Activated gamma-delta T cell (primary cell): ENCODE results near the gene TSHZ2.

ENCODE experiments used
- DNase-seq: peaks from one replicate; lab custom pipeline; 2025; lab: John Stamatoyannopoulos, UW

TSHZ2 gene

GRCh38 chr20:53162251-53162835 is 190.2 kb downstream of the TSHZ2 start:
- no peak for DNase-seq

GRCh38 chr20:53163486-53163885 is 191.3 kb downstream of the TSHZ2 start:
- DNase-seq, result no peak

DNA sequence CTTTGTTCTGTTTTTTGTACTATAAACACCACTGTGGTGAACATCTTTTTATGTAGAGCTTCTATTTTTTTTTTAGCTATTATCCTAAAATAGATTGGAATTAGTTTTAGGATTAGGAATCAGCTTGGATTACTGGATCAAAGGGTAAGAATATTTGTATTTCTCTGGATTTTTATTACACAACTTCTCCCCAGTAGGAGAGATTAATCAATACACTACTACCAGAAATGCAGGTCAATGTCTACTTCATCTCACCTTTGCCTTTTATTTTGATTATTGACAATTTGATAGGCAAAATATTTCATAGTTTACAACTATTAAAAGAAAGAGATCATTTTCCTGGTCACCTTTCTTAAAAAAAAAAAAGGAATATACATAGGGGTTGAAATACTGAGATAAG is 191.9 kb downstream of the TSHZ2 start:
- no peak for DNase-seq

GRCh38 chr20:53165452-53165851 is 193.3 kb downstream of the TSHZ2 start:
- no peak for DNase-seq

DNA sequence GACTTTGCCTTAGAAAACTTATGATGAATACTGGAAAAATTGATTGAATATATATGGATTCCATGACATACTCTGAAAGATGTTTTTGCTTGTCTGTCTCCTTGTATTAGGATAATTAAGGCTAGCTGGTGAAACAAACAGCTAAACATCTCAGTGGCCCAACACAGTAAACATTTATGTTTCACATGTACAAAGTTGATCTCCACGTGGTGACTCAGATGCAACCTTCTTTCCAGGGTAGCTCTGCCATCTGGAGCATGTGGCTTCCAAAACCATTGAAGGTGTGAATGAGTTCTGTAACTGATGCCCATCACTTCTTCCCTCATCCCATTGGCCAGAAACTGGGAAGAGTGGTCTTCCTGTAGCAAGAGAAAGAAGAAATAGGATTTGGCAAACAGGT is 196.3 kb downstream of the TSHZ2 start:
- DNase-seq, result no peak

- no peak for DNase-seq
Measured at GRCh38 chr20:53170196-53170595, 198.0 kb downstream of the TSHZ2 start.

DNA sequence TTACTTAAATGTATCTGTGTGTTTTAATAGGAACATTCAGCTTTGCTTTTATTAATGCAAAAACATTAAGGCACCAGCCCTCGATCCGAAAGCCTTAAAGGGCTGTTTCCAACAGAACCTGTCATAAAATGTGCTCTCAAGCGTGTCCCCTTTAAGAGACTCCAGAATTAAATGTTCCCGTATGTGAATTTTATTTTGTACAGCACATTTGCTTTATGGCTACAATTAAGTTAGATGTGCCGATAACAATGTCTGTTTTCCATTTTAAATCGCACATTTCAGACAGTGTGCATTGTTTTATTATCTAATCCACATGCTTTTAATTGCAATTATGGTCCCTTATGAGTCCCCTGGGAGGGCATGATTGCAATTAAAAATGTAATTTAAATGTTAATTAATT is 198.9 kb downstream of the TSHZ2 start:
- no peak for DNase-seq

- no peak for DNase-seq
Measured at GRCh38 chr20:53174454-53174853, 202.3 kb downstream of the TSHZ2 start.

DNA sequence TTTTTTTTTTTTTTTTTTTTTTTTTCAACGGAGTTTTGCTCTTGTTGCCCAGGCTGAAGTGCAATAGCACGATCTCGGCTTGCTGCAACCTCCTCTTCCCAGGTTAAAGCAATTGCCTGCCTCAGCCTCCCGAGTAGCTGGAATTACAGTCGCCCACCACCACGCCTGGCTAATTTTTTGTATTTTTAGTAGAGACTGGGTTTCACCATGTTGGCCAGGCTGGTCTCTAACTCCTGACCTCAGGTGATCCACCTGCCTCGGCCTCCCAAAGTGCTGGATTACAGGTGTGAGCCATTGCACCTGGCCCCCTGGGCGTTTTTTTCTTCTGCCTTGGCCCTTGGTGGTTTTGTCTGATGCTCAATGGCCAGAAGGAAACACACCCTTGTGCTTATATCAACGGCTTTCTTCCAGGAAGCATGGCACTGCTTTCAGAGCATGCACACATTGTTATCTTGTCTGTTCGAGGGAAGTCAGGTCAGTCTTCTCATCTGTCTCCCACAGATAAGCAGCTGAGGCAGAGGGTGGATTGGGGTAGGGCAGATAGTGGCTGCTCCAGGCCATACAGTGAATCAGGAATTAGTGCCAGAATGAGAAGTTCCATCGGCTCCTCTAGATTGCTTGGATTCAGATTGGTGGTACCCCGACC is 203.1 kb downstream of the TSHZ2 start:
- DNase-seq, result no peak

- no peak for DNase-seq
Measured at GRCh38 chr20:53176134-53176533, 204.0 kb downstream of the TSHZ2 start.

DNA sequence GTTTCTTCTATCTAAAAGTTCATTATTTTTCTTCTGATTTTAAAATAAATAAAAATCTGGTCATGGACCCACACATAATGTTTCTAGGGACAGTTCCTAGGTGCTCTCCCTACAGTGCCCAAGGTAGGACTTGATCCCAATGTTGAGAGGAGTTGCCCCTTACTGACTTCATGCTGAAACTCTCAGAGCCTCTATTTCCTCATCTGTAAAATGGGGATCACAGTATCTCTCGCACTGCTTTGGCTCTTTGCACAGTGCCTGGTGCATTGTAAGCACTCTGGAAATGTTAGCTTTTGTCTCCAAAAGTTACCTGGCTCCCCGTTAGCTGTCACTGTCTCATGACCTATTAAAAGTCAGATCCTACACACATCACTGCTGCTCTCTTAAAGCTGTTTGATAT is 205.5 kb downstream of the TSHZ2 start:
- DNase-seq, result no peak

DNA sequence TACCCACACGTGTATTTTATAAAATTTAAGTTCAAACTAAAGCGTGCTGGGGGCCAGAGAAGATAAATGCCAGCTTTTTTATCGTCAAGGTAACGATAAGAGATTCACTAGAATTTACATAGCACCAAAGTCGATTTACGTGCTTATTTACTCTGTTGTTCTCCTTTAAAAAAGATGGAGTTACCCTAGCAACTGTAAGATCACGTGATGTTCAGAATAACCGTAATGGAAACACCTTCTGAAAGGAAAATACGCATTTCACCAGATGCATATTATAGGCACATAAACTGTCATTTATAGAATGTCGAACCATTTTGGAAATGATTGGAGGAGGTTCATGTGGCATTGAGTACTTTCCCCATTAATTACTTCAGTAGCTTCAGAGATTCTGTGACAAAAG is 207.6 kb downstream of the TSHZ2 start:
- DNase-seq, result no peak

GRCh38 chr20:53180928-53181362 is 208.8 kb downstream of the TSHZ2 start:
- DNase-seq, result no peak

GRCh38 chr20:53181866-53182376 is 209.8 kb downstream of the TSHZ2 start:
- DNase-seq, result no peak

DNA sequence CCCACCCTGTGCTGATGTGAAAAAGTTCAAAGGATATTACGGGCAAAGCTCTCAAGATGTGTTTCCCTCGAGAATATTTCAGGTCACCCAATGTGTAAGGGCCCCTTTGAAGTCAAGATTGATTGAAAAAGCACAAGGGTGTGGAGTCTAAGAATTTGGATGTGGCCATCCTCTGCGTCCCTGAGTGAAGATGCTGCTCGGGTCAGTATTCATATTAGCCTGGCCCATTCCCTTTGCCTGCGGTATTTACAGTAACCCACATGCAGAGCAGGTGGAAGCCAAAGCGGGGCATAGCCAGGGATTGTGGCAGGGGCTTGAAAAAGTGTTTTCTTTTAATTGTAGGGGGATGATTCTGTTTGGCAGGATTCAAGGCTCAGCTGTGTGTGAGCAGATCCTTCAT is 211.0 kb downstream of the TSHZ2 start:
- DNase-seq, result no peak

GRCh38 chr20:53186635-53187034 is 214.5 kb downstream of the TSHZ2 start:
- DNase-seq, result no peak

GRCh38 chr20:53187392-53188068 is 215.4 kb downstream of the TSHZ2 start:
- no peak for DNase-seq

DNA sequence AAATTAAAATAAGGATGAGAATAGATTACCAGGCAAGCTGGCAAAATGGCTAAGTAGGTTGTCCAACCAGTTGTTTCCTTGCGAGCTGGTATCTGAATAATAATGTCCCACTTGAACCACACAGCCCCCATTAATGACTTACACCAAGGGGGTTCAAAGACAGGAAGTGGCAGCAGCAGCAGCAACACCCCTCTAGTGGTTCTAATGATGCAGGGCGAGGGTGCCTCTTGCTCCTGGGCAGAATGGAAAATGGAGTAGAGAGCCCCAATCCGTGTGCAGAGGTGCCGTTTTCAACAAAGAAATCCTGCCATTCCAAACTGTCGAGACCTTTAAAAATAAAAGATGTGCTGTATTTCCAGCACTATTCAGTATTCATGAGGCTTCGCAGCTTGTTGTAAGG is 218.1 kb downstream of the TSHZ2 start:
- no peak for DNase-seq

DNA sequence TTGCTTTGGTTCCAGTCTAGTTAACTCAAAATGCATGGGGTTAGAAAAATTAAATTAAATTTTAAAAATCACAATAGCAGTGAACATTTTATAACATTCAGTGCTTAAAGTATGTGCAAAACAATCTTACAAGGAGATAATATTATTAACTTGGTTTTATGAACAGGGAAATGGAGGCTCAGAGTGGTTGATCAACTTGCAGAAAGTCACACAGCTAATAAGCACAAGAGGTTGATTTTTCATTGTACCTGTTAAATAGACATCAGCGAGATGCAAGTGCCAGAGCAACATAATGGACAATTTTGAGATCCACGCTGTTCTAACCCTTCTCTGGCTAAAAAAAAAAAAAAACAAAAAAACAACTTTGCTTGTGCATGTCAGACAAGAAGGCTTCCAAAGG is 219.8 kb downstream of the TSHZ2 start:
- no peak for DNase-seq

GRCh38 chr20:53194306-53195290 is 222.4 kb downstream of the TSHZ2 start:
- no peak for DNase-seq

- no peak for DNase-seq
Measured at GRCh38 chr20:53195876-53196610, 223.9 kb downstream of the TSHZ2 start.
